Activated naive CD8-positive, alpha-beta T cell (primary cell): ENCODE measurements around the gene RPL35.
"Not testable (repeated sequence)": the region's sequence is repeated elsewhere in the genome, so short reads cannot be mapped to it uniquely, and the experiment has no call there.

Experiments used
- H3K27ac Mint-ChIP-seq: one replicate; pipeline ENCODE4 v1.8.0; 2021; ENCODE audit warnings: mixed read lengths
- H3K27me3 Mint-ChIP-seq: one replicate; pipeline ENCODE4 v1.8.0; 2021; ENCODE audit warnings: mixed read lengths
- H3K36me3 Mint-ChIP-seq: one replicate; pipeline ENCODE4 v1.8.0; 2021; ENCODE audit warnings: mixed read lengths
- H3K4me1 Mint-ChIP-seq: one replicate; pipeline ENCODE4 v1.8.0; 2021; ENCODE audit warnings: low read depth, mixed read lengths
- H3K4me3 Mint-ChIP-seq: one replicate; pipeline ENCODE4 v1.8.0; 2021; ENCODE audit warnings: mild to moderate bottlenecking, mixed read lengths
- H3K9me3 Mint-ChIP-seq: one replicate; pipeline ENCODE4 v1.8.0; 2021; ENCODE audit warnings: low read depth, mixed read lengths

The RPL35 gene

GRCh38 chr9:124849801-124850200, 12.0 kb downstream of the RPL35 start:
- Mint-ChIP-seq H3K9me3 (no peaks in the 10 kb centered on the region), H3K36me3 (no peaks in the 10 kb centered on the region), H3K4me1 (peaks cover 7% of the 10 kb centered on the region), H3K27ac (no peak overlapping the region), H3K27me3 (peaks cover 7% of the 10 kb centered on the region), H3K4me3 (no peak overlapping the region)

DNA sequence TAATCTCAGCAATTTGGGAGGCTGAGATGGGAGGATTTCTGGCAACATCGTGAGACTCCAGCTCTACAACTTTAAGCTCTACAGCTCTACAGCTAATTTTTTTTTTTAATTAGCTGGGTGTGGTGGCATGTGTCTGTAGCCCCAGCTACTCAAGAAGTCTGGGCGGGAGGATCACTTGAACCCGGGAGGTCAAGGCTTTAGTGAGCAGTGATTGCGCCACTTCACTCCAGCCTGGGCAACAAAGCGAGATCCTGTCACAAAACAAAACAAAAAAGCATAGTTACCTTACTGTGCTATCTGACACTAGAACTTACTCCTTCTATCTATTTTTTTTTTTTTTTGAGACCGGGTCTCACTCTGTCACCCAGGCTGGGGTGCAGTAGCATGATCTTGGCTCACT, 14.8 kb downstream of the RPL35 start:
- no peaks in the 10 kb centered on the region for H3K9me3 Mint-ChIP-seq
- peaks cover 9% of the 10 kb centered on the region for H3K27me3 Mint-ChIP-seq
- no peak overlapping the region for H3K4me3 Mint-ChIP-seq
- H3K4me1 Mint-ChIP-seq = peaks cover 2% of the 10 kb centered on the region
- no peak overlapping the region for H3K27ac Mint-ChIP-seq
- no peaks in the 10 kb centered on the region for H3K36me3 Mint-ChIP-seq

DNA sequence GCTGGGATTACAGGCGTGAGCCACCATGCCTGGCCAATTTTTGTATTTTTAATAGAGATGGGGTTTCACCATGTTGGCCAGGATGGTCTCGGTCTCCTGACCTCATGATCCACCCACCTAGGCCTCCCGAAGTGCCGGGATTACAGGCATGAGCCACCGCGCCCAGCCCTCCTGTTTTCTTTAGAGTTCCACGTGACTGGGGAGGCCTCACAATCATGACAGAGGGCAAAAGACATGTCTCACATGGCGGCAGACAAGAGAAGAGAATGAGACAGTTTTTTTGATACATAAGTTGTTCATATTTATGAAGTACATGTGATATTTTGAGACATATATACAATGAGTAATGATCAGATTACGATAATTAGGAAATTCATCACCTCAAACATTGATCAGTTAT, 15.3 kb downstream of the RPL35 start:
- not testable (repeated sequence) for H3K27ac Mint-ChIP-seq, H3K4me1 Mint-ChIP-seq, H3K27me3 Mint-ChIP-seq, H3K4me3 Mint-ChIP-seq, H3K36me3 Mint-ChIP-seq, H3K9me3 Mint-ChIP-seq

- H3K4me3 Mint-ChIP-seq = no peak overlapping the region
- H3K36me3 Mint-ChIP-seq = no peaks in the 10 kb centered on the region
- no peaks in the 10 kb centered on the region for H3K4me1 Mint-ChIP-seq
- H3K27ac Mint-ChIP-seq = no peak overlapping the region
- peaks cover 10% of the 10 kb centered on the region for H3K27me3 Mint-ChIP-seq
- H3K9me3 Mint-ChIP-seq = no peaks in the 10 kb centered on the region
Measured at GRCh38 chr9:124844291-124844690, 17.5 kb downstream of the RPL35 start.

DNA sequence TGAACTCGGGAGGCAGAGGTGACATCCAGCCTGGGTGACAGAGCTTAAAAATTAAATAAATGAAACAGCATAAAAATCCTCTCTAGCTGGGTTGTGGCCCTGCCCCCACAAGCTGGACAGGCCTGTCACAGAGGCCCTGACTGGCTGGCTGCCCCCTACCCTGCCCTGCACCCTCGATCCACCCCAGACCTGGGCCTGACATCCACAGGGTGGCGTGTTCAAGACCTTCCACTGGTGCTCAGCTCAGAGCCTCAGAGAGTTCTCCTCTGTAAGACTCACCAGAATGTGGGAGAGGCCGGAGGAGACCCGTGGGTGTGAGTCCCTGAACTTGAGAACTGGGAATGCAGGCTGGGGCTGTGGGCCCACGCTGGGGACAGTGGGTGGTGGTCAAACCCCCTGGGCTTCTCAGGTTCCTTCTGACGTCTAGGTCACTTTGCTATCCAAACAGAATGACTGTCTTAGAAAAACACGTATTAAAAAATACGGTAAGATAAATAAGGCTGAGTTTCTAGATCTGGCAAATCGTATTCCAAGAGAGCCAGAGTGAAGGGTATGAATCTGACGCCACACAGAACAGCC, 18.2 kb downstream of the RPL35 start:
- Mint-ChIP-seq H3K27ac (no peak overlapping the region), H3K9me3 (no peaks in the 10 kb centered on the region), H3K4me1 (no peaks in the 10 kb centered on the region), H3K4me3 (no peak overlapping the region), H3K36me3 (no peaks in the 10 kb centered on the region), H3K27me3 (peaks cover 10% of the 10 kb centered on the region)

GRCh38 chr9:124841075-124841821, 20.5 kb downstream of the RPL35 start:
- Mint-ChIP-seq H3K27me3 (peaks cover 11% of the 10 kb centered on the region), H3K9me3 (no peaks in the 10 kb centered on the region), H3K27ac (no peak overlapping the region), H3K36me3 (no peaks in the 10 kb centered on the region), H3K4me3 (no peak overlapping the region), H3K4me1 (no peaks in the 10 kb centered on the region)

DNA sequence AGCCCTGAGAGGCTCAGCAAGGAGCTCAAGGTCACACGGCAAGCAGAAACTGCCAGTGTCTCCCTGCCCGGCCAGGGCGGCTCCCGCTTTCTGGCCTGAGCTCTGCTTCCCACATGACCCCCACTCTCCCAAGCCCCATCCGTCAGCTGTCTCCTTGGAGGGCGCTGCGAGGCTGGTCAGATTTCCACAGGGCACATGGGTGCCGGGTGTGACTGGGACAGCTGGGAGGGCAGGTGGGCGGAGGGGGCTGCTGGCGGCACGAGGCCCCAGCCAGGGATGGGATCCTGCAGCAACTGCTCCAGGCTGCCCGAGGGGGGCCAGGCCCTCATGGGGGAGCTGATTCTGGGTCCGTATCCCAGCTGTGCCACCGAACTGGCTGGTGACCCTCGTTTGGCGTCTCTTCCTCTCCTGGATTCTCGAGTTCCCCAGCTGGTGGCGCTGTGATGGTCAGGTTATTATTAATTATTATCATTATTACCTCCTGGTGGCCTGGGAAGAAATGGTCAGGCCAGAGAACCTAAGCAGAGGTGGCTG, 21.4 kb downstream of the RPL35 start:
- H3K4me1 Mint-ChIP-seq = no peaks in the 10 kb centered on the region
- no peaks in the 10 kb centered on the region for H3K9me3 Mint-ChIP-seq
- peaks cover 11% of the 10 kb centered on the region for H3K27me3 Mint-ChIP-seq
- H3K36me3 Mint-ChIP-seq = no peaks in the 10 kb centered on the region
- no peak overlapping the region for H3K4me3 Mint-ChIP-seq
- H3K27ac Mint-ChIP-seq = no peak overlapping the region

- Mint-ChIP-seq H3K36me3 (no peaks in the 10 kb centered on the region), H3K4me1 (no peaks in the 10 kb centered on the region), H3K27ac (no peak overlapping the region), H3K27me3 (peaks cover 11% of the 10 kb centered on the region), H3K4me3 (no peak overlapping the region), H3K9me3 (no peaks in the 10 kb centered on the region)
Measured at GRCh38 chr9:124839612-124840299, 22.0 kb downstream of the RPL35 start.

DNA sequence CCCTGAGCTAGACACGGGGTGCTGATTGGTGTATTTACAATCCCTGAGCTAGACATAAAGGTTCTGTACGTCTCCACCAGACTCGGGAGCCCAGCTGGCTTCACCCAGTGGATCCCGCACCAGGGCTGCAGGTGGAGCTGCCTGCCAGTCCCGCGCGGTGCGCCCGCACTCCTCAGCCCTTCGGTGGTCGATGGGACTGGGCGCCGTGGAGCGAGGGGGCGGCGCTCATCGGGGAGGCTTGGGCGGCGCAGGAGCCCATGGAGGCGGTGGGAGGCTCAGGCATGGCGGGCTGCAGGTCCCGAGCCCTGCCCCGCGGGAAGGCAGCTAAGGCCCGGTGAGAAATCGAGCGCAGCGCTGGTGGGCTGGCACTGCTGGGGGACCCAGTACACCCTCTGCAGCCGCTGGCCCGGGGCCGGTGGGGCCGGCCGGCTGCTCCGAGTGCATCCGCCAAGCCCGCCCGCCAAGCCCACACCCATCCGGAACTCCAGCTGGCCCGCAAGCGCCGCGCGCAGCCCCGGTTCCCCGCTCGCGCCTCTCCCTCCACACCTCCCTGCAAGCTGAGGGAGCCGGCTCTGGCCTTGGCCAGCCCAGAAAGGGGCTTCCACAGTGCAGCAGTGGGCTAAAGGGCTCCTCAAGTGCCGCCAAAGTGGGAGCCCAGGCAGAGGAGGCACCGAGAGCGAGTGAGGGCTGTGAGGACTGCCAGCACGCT, 23.0 kb downstream of the RPL35 start:
- not testable (repeated sequence) for H3K27ac Mint-ChIP-seq, H3K36me3 Mint-ChIP-seq, H3K9me3 Mint-ChIP-seq, H3K27me3 Mint-ChIP-seq, H3K4me1 Mint-ChIP-seq
- H3K4me3 Mint-ChIP-seq = peak overlapping the region; percentile 27

DNA sequence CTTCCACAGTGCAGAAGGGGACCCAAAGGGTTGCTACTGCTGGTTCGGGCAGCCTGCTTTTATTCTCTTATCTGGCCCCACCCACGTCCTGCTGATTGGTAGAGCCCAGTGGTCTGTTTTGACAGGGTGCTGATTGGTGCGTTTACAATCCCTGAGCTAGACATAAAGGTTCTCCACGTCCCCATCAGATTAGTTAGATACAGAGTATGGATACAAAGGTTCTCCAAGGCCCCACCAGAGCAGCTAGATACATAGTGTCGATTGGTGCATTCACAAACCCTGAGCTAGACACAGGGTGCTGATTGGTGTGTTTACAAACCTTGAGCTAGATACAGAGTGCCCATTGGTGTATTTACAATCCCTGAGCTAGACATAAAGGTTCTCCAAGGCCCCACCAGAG, 23.6 kb downstream of the RPL35 start:
- H3K36me3 Mint-ChIP-seq, H3K27me3 Mint-ChIP-seq, H3K27ac Mint-ChIP-seq, H3K4me1 Mint-ChIP-seq, H3K9me3 Mint-ChIP-seq: not testable (repeated sequence)
- peak overlapping the region; percentile 27 for H3K4me3 Mint-ChIP-seq

GRCh38 chr9:124835026-124835557, 26.7 kb downstream of the RPL35 start:
- Mint-ChIP-seq H3K9me3 (no peaks in the 10 kb centered on the region), H3K27me3 (peaks cover 9% of the 10 kb centered on the region)

GRCh38 chr9:124834591-124834990, 27.2 kb downstream of the RPL35 start:
- Mint-ChIP-seq H3K36me3 (no peaks in the 10 kb centered on the region), H3K4me1 (no peaks in the 10 kb centered on the region), H3K27me3 (peaks cover 9% of the 10 kb centered on the region), H3K4me3 (no peak overlapping the region), H3K9me3 (no peaks in the 10 kb centered on the region), H3K27ac (no peak overlapping the region)

More at GRCh38 chr9:124835026-124835557, 26.7 kb downstream of the RPL35 start:
- H3K27ac Mint-ChIP-seq = no peak overlapping the region
- H3K4me1 Mint-ChIP-seq = no peaks in the 10 kb centered on the region
- no peak overlapping the region for H3K4me3 Mint-ChIP-seq
- no peaks in the 10 kb centered on the region for H3K36me3 Mint-ChIP-seq

DNA sequence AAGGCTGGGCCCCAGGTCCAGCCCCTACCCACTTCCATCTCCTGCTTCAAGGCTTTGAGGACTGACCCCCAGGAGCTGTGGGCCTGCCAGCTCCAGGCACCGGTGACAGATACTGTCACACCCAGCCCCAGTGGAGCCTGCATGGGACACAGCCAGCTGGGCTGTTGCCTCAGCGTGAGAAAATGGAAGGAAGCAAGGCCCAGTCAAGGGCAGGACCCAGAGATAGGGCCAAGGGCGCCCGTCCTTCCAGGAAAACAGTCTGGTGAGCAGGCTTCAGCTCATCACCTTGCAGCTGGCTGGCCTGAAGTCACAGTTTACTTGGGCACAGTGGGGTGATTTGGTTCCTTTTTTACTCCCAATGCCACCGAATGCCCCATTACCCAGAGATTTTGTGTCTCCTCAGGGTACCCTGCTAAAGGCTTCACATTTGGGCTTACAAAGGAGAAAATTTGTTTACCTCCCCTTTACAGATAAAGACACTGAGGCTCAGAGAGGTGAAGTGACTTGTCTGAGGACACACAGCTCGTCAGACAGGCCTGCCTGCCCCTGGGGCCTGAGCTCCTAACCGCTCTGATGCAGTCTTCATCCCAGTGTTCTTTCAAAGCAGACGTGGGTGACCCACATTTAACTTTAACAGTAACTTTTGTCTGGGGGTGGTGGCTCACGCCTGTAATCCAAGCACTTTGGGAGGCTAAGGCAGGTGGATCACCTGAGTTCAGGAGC, 30.0 kb downstream of the RPL35 start:
- Mint-ChIP-seq H3K27ac (no peak overlapping the region), H3K36me3 (no peaks in the 10 kb centered on the region), H3K4me1 (no peaks in the 10 kb centered on the region), H3K27me3 (peaks cover 2% of the 10 kb centered on the region), H3K9me3 (no peaks in the 10 kb centered on the region), H3K4me3 (no peak overlapping the region)

DNA sequence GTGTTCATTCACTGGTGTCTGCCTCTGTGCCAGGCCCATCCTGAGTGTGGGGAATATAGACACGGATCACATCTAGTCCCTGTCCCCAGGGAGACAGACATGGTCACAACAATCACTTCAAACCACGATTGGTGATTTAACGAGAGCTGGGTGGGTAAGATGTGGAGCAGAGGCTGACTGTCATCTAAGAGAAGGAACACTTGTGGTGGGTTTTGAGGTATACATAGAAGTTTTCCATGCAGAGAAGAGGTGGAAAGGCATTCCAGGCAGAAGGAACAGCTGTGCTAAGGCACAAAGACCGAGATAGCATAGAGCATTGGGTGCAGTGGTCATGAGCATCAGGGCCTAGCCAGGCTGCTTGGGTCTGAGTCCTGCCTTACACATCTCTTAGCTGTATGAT, 31.2 kb downstream of the RPL35 start:
- Mint-ChIP-seq H3K27ac (no peak overlapping the region), H3K36me3 (no peaks in the 10 kb centered on the region), H3K4me1 (no peaks in the 10 kb centered on the region), H3K9me3 (peaks cover 5% of the 10 kb centered on the region), H3K27me3 (peaks cover 2% of the 10 kb centered on the region), H3K4me3 (no peak overlapping the region)
